ENCODE measurements around the gene C14orf132.
A peak's percentile ranks its signal among the peaks of the same experiment; 100 is the strongest.

The C14orf132 gene

GRCh38 chr14:96038920-96039632 lies at the start of gene C14orf132:
Gene C14orf132 (plus strand): TSS chr14:96039362. CDS start chr14:96039501, 139 bp downstream.
- TF ChIP-seq CTCF (IDR thresholded peaks at IDR 0.05; ENCODE audit: extremely low read depth, insufficient read depth, missing control alignments), result no peak

GRCh38 chr14:95993768-95994592 lies 45.2 kb upstream of the C14orf132 start:
- TF ChIP-seq CTCF (IDR thresholded peaks at IDR 0.05; ENCODE audit: extremely low read depth, insufficient read depth, missing control alignments), result peak; percentile 83
- in situ Hi-C loops (cut with MboI; ENCODE audit: low pct_unique_long_range_greater_than_20kb, low sequenced_read_pairs, unreplicated experiment), result loop anchor here (10.0 to 25.0 kb wide), 2 partner anchors 439 to 557 kb away; no protein-coding TSS in a partner anchor
- peak; percentile 44 for DNase-seq (ENCODE audit: low spot score)

More at GRCh38 chr14:96038920-96039632, at the start of gene C14orf132:
- in situ Hi-C loops (cut with MboI; ENCODE audit: low pct_unique_long_range_greater_than_20kb, low sequenced_read_pairs, unreplicated experiment), result no loop called here
- DNase-seq (ENCODE audit: low spot score), result peak; percentile 83

- in situ Hi-C loops (cut with MboI; ENCODE audit: low pct_unique_long_range_greater_than_20kb, low sequenced_read_pairs, unreplicated experiment), result loop anchor here (10.0 to 25.0 kb wide), 2 partner anchors 440 to 557 kb away; no protein-coding TSS in a partner anchor
- no peak for TF ChIP-seq CTCF (IDR thresholded peaks at IDR 0.05; ENCODE audit: extremely low read depth, insufficient read depth, missing control alignments)
- DNase-seq (ENCODE audit: low spot score), result no peak
Observed at GRCh38 chr14:95994593-95994928, 44.6 kb upstream of the C14orf132 start.

- no peak for TF ChIP-seq CTCF (IDR thresholded peaks at IDR 0.05; ENCODE audit: extremely low read depth, insufficient read depth, missing control alignments)
- in situ Hi-C loops (cut with MboI; ENCODE audit: low pct_unique_long_range_greater_than_20kb, low sequenced_read_pairs, unreplicated experiment), result loop anchor here (10.0 to 25.0 kb wide), 2 partner anchors 444 to 561 kb away; no protein-coding TSS in a partner anchor
- no peak for DNase-seq (ENCODE audit: low spot score)
Observed at GRCh38 chr14:95998656-95999055, 40.5 kb upstream of the C14orf132 start.

GRCh38 chr14:96001866-96002497 lies 37.2 kb upstream of the C14orf132 start:
- DNase-seq (ENCODE audit: low spot score), result no peak
- no peak for TF ChIP-seq CTCF (IDR thresholded peaks at IDR 0.05; ENCODE audit: extremely low read depth, insufficient read depth, missing control alignments)
- in situ Hi-C loops (cut with MboI; ENCODE audit: low pct_unique_long_range_greater_than_20kb, low sequenced_read_pairs, unreplicated experiment), result no loop called here

GRCh38 chr14:96002498-96002884 lies 36.7 kb upstream of the C14orf132 start:
- in situ Hi-C loops (cut with MboI; ENCODE audit: low pct_unique_long_range_greater_than_20kb, low sequenced_read_pairs, unreplicated experiment), result no loop called here
- DNase-seq (ENCODE audit: low spot score), result no peak
- no peak for TF ChIP-seq CTCF (IDR thresholded peaks at IDR 0.05; ENCODE audit: extremely low read depth, insufficient read depth, missing control alignments)

Measured in GM13977 (cell line).